Muscle layer of duodenum (tissue), 2 donors: ENCODE results near the gene EDARADD.

ENCODE experiments used
- H3K27ac ChIP-seq: one replicate; pipeline ENCODE4 v1.7.0; 2013; ENCODE audit warnings: mild to moderate bottlenecking, low read length
- H3K27me3 ChIP-seq: one replicate; pipeline ENCODE4 v1.7.0; 2013; ENCODE audit warnings: low read depth, mild to moderate bottlenecking, control low read depth, low read length
- H3K36me3 ChIP-seq, 2 donors: one replicate each; pipeline ENCODE4 v1.7.0; 2013; ENCODE audit warnings: low read length in 2 of 2, control low read depth in 1 of 2, mild to moderate bottlenecking in 1 of 2; ENCODE audit not compliant: insufficient read depth in 2 of 2, control insufficient read depth in 1 of 2
- H3K4me1 ChIP-seq, 2 donors: one replicate each; pipeline ENCODE4 v1.7.0; 2013; ENCODE audit warnings: low read length in 2 of 2, mild to moderate bottlenecking in 2 of 2, control low read depth in 1 of 2, moderate library complexity in 1 of 2; ENCODE audit not compliant: insufficient read depth in 2 of 2, control insufficient read depth in 1 of 2
- H3K4me3 ChIP-seq, 2 donors: one replicate each; pipeline ENCODE4 v1.7.0; 2013; ENCODE audit warnings: low read length in 2 of 2, low read depth in 1 of 2, mild to moderate bottlenecking in 1 of 2
- H3K9me3 ChIP-seq, 2 donors: one replicate each; pipeline ENCODE4 v1.7.0; 2013; ENCODE audit warnings: low read length in 2 of 2, control low read depth in 1 of 2, mild to moderate bottlenecking in 1 of 2; ENCODE audit not compliant: control insufficient read depth in 1 of 2
- donor health status: healthy.

Gene EDARADD

DNA sequence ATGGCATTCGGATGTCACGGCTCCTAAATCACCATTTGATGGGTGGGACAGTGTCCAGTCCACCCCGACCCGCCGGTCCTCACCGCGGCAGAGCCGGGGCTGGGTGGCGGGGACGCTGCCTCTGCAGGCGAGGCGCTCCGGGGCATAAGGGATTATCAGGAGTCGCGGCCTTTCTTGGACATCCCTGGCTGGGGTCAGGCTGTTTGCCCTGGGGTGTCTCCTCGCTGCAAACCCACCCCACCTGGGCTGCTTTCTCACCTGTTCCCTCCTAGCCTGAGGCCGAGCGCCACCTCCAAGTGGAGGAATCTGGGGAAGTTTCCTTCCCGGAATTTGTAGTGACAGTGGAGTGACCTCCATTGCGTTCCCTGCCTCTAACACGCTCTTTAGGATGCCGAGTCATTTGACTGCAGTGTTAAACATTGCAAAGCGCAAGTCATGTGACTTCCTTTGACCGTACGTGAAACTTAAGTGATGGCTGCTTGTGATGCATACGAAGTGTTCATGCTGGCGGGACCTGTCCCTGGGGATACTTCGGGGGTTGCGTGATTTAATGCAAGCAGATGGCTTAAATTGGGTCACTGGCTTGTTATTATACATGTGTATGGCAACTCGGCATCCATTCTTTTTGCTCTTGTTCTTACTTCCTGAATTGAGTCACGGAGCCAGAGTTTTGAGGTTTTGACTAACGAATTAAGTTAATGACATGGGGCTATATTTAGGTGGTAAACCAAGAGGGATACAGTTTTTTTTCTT lies 130.2 kb downstream of the EDARADD start:
- no peaks in the 10 kb centered on the region for H3K9me3 ChIP-seq
- peaks cover 0 to 3% of the 10 kb centered on the region in 2 donors for H3K4me1 ChIP-seq
- H3K36me3 ChIP-seq, result peaks cover 13 to 15% of the 10 kb centered on the region in 2 donors
- peak overlapping the region; percentile 88 for H3K27ac ChIP-seq
- peak overlapping the region; percentile 90 to 98 for H3K4me3 ChIP-seq
- no peaks in the 10 kb centered on the region for H3K27me3 ChIP-seq

- Histone ChIP-seq H3K4me3 (peak overlapping the region; percentile 90 to 98), H3K36me3 (peaks cover 13 to 15% of the 10 kb centered on the region in 2 donors), H3K9me3 (no peaks in the 10 kb centered on the region), H3K4me1 (peaks cover 0 to 3% of the 10 kb centered on the region in 2 donors), H3K27ac (peak overlapping the region; percentile 88), H3K27me3 (no peaks in the 10 kb centered on the region)
These were observed 130.8 kb downstream of the EDARADD start for GRCh38 chr1:236524895-236525184.

DNA sequence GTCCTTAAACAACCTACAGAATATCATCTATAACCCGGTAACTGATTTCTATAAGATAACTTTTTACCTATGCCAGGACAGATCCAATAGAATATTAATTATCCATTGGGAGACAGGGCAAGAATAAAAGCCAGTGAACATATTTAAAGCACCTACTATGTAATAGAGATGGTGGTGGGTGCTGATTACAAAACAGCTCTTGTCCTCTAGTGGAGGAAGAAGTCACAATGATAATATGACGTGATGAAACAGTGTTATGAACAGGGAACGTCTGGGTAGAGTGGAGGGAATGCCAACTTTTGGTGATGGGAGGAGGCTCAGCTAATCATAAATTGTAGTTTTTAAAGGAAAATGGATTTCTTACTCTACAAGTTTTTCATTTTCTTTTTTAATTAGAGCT lies 132.0 kb downstream of the EDARADD start:
- Histone ChIP-seq H3K36me3 (peaks cover 13 to 15% of the 10 kb centered on the region in 2 donors), H3K4me3 (no peak overlapping the region), H3K4me1 (peaks cover 0 to 3% of the 10 kb centered on the region in 2 donors), H3K27ac (no peak overlapping the region), H3K27me3 (no peaks in the 10 kb centered on the region), H3K9me3 (no peaks in the 10 kb centered on the region)

GRCh38 chr1:236530286-236530685 lies 136.2 kb downstream of the EDARADD start:
- Histone ChIP-seq H3K4me1 (no peaks in the 10 kb centered on the region), H3K27ac (no peak overlapping the region), H3K4me3 (no peak overlapping the region), H3K36me3 (peaks cover 13 to 15% of the 10 kb centered on the region in 2 donors), H3K27me3 (no peaks in the 10 kb centered on the region), H3K9me3 (no peaks in the 10 kb centered on the region)

- Histone ChIP-seq H3K4me1 (no peaks in the 10 kb centered on the region), H3K36me3 (peaks cover 12 to 20% of the 10 kb centered on the region in 2 donors), H3K9me3 (no peaks in the 10 kb centered on the region), H3K27ac (no peak overlapping the region), H3K4me3 (no peak overlapping the region), H3K27me3 (no peaks in the 10 kb centered on the region)
These were observed 136.9 kb downstream of the EDARADD start for GRCh38 chr1:236530959-236531358.

DNA sequence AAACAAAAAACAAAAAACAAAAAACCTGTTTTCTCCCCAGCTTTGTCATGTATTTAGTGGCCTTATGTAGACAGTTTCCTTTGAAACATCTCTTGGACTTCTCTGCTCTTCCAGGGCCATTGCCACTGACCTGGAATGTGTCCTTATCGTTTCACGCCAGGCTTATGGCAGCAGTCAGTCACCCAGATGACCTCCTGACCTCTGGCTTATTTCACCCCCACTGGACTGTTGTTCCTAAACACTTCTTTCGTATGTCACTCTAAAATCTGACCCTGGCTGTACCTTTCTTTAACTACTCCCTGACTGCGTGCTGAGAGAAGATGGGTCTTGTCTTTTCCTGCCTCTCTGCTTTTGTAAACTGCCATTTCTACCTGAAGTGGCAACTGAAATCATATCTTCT lies 138.8 kb downstream of the EDARADD start:
- Histone ChIP-seq H3K9me3 (no peaks in the 10 kb centered on the region), H3K36me3 (peaks cover under 1 to 12% of the 10 kb centered on the region in 2 donors), H3K27ac (no peak overlapping the region), H3K4me1 (no peaks in the 10 kb centered on the region), H3K4me3 (no peak overlapping the region), H3K27me3 (no peaks in the 10 kb centered on the region)

DNA sequence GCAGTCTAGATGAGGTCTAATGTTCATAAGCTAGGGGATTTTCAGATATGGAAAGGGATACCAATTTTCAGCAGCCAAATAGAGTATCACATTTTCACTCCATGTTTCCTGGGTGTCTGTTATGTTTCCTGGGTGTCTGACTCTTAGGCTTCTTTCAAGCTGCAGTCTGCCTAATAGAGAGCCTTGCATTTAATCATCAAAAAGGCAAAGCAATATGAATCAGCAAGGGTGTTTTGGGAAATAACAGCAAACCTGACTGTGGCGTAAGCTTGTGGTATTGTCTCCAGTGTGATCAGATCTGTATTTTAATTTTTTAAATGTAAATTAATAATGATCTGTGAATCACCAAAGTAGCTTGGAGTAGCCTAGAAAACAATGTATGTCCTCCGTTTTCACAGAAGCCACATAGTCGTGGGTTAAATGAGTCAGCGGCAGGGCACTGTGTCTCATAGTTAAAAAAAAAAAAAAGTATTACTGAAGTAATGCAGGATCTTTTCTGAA lies 140.1 kb downstream of the EDARADD start:
- Histone ChIP-seq H3K4me3 (no peak overlapping the region), H3K27me3 (no peaks in the 10 kb centered on the region), H3K9me3 (no peaks in the 10 kb centered on the region), H3K4me1 (no peaks in the 10 kb centered on the region), H3K27ac (no peak overlapping the region), H3K36me3 (peaks cover 14 to 23% of the 10 kb centered on the region in 2 donors)
